Heart left ventricle (tissue), 13 donors: ENCODE results near the gene KIT.

ENCODE experiments used
- CTCF ChIP-seq, 12 donors: fragments of 200-600 bp; sonication (generic) in 4 of 12; IDR thresholded peaks; one replicate each; pipeline versions ENCODE4 v1.5.0 to v1.8.0; 2018 to 2022; ENCODE audit warnings: antibody characterized with exemption in 12 of 12, mild to moderate bottlenecking in 5 of 12
- POLR2A ChIP-seq, 2 donors: fragments of 450-650 bp; IDR thresholded peaks; one replicate each; pipeline ENCODE4 v1.6.1; 2017; ENCODE audit warnings: antibody characterized with exemption in 2 of 2, mild to moderate bottlenecking in 2 of 2, moderate library complexity in 2 of 2
- donor health status: ischemic (EF 13 %, LVEDD 7.1; RV severe dilation, severe dysfunction).
- donor health status: DM: no; HTN: yes; CAD: no.
- donor health status: DM: no; HTN: no; CAD: no.
- donor health status: ischemic (EF 25% LVEDD 6.9; RV normal size, moderate dysfunction).
- donor health status: ischemic (EF 25% LVEDD 5.7; RV mildly dilated, moderate dysfunction).
- donor health status: ischemic (EF 35%, LVEDD 5.7; RV mildly dilated, moderate dysfunction).
- donor health status: nonischemic (EF 11% LVEDD 7.7; RV severe dilation, severe dysfunction).
- donor health status: DM: yes; HTN: yes; CAD: no.
- donor health status: PGD.
- donor health status: ischemic (EF 29% LVEDD 5.4; RV normal size, mild dysfunction).
- donor health status: nonischemic (EF 23%, LVEDD 6.1; RV moderate dilation, normal function).

DNA sequence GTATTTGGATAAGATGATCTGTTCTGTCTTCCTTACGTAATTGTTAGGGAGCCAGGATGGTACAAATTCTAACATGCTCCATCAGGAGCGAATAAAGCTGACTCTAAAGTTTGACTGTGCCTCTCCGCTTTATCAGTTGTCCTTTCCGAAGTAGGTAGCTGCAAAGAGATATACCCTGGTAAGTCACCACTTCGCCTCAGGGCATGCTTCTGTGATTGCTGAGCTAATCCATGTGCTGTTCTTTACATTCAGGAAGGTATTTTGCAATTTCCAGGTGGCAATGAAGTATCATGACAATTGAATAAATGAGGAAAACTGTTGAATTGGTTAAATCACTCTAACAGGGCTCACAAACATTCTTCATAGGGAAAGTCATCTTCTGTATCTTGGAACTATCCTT lies 38.9 kb downstream of the KIT start:
- TF ChIP-seq CTCF (IDR thresholded peaks at IDR 0.05), result no peak
- no peak for TF ChIP-seq POLR2A (IDR thresholded peaks at IDR 0.05)
